ENCODE results near the gene ITGB3.

The ITGB3 gene

DNA sequence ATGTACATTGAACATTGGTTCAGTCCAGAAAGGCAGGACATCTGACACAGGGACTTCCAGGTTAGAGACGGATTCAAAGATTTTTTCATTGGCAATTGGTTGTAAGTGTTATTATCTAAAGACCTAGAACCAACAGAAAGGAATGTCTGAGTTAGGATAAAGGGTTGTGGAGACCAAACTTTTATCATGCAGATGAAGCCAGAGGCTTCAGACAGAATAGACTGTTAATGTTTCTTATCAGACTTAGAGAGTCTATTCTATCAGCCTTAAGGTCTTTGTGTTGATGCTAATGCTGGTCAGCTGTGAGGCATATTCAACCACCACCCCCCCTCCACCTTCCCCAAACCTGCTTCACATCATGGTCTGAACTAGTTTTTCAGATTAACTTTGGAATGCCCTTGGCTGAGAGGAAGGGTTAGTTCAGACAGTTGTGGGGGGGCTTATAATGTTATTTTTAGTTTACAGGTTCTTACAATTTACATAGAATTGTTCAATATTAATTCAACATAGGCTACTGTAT lies 2.1 kb upstream of the ITGB3 start:
- no peak overlapping the region for H3K4me3 ChIP-seq (ENCODE audit: control insufficient read depth, low read depth, low read length)
- no peak for DNase-seq (ENCODE audit: low read depth)
- TF ChIP-seq, protein P1, sequence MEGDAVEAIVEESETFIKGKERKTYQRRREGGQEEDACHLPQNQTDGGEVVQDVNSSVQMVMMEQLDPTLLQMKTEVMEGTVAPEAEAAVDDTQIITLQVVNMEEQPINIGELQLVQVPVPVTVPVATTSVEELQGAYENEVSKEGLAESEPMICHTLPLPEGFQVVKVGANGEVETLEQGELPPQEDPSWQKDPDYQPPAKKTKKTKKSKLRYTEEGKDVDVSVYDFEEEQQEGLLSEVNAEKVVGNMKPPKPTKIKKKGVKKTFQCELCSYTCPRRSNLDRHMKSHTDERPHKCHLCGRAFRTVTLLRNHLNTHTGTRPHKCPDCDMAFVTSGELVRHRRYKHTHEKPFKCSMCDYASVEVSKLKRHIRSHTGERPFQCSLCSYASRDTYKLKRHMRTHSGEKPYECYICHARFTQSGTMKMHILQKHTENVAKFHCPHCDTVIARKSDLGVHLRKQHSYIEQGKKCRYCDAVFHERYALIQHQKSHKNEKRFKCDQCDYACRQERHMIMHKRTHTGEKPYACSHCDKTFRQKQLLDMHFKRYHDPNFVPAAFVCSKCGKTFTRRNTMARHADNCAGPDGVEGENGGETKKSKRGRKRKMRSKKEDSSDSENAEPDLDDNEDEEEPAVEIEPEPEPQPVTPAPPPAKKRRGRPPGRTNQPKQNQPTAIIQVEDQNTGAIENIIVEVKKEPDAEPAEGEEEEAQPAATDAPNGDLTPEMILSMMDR (conservative IDR thresholded peaks at IDR 0.05; ENCODE audit: control insufficient read depth, insufficient read depth, low read depth, low read length), result no peak

DNA sequence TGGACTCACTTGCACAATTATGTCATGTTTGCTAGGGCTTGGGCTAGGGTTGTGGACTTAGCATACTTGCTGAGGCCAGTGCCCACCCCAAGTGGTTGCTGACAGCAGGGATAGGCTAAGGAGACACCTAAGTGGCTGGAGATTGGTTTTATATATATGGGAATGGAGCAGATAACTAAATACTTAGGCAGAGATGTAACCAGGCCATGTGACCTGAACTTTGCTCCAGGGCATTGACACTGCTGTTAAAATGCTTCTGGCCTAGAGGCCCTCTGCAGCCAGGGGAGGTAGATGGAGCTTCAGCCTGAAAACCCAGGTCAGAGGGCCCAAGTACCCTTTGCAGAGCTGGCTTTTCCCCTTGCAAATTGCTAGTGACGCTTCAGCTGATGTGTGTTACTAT lies 1.4 kb upstream of the ITGB3 start:
- TF ChIP-seq, protein P1 (conservative IDR thresholded peaks at IDR 0.05; ENCODE audit: control insufficient read depth, insufficient read depth, low read depth, low read length), result no peak
- no peak overlapping the region for H3K4me3 ChIP-seq (ENCODE audit: control insufficient read depth, low read depth, low read length)
- no peak for DNase-seq (ENCODE audit: low read depth)

DNA sequence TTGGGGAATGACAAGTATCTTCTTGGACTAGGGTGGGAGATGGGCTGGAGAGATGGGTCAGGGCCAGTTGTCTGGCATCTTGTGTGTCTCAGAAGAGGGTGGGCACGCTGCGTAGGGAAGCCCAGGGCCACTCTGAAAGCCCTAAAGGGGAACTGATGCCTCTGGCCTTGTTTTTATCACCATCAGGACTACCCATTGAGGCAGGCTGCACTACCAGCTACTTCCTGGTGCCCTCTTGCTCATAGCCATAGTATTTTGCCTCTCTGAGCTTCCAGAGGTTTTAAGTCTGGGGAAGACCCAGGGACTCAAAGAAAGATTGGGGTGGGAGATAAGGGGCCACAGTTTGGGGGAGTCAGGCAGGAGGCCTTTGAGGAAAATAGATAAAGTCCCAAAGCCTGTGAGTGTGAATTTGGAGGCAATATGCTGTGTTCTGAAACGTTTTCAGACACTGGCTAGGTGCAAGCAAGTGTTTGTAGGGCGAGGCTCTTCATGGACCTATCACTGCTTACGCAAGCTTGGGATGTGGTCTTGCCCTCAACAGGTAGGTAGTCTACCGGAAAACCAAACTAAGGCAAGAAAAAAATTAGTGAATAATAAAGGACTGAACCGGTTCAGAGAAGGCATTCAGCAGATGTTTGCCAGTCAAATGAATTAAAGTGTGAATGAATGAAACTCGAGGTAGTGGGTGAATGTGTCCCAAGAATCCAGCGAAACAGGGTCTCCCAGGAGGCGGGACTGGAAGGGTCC lies 688 bp upstream of the ITGB3 start:
- TF ChIP-seq, protein P1 (conservative IDR thresholded peaks at IDR 0.05; ENCODE audit: control insufficient read depth, insufficient read depth, low read depth, low read length), result no peak
- H3K4me3 ChIP-seq (ENCODE audit: control insufficient read depth, low read depth, low read length), result peak overlapping the region; percentile 53
- no peak for DNase-seq (ENCODE audit: low read depth)

DNA sequence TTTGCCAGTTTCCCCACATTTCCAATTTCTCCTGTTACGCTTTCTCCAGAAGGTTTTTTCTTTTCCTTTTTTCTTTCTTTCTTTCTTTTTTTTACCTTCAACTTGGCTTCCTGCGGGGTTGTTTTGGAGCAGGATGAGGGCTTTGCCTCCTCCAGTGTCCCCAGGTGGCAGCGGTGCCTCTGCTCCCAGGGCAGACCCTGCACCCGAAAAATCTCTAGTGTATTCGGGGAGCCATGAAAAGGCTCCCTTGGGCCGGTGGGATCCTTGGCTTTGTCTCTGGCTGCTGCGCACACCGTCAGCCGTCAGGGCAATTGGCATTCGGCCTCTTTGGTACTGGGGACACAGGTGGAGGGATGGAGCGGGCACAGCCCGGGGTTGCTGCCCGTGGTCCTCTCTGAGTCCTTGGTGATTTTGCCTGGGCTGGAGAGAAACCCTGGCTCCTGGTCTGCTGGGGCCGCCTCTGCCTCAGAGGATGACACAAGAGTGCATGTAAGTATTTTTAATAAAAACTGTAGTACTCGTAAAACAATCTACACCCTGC lies 846 bp downstream of the ITGB3 start:
- TF ChIP-seq, protein P1 (conservative IDR thresholded peaks at IDR 0.05; ENCODE audit: control insufficient read depth, insufficient read depth, low read depth, low read length), result no peak
- no peak for DNase-seq (ENCODE audit: low read depth)
- H3K4me3 ChIP-seq (ENCODE audit: control insufficient read depth, low read depth, low read length), result peak overlapping the region; percentile 53

DNA sequence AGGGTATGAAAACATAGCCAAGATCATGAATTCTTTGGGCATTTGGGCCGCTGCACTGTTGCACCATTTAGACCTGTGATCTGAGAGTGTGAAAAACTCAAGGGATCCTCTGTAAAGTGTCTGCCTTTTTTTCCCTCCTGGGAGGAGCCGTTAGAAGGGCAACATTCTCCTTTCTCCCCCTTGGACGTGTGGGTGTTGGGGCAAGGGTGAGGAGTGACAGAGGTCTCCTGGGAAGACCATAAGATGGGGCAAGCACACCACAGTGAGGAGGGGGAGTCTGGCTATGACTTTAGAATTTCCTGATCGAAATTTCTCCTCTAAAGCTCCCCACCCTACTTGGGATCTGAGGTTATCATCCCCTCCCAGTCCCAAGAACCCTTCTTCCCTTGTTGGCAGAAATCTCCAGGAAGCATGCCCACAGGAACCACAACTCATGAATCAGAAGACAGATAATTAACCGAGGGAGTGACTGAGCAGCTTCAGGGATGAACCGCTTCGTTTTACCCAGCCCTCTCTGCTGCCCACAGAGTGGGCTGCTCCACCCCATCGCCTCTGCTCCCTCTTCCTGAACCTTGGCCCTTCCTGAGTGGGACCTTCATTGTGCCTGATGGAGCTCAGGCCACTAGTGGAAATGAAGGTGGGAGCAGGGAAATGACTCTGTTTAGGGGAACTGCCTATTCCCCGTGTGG lies 4.2 kb downstream of the ITGB3 start:
- peak overlapping the region; percentile 9 for H3K4me3 ChIP-seq (ENCODE audit: control insufficient read depth, low read depth, low read length)
- TF ChIP-seq, protein P1 (conservative IDR thresholded peaks at IDR 0.05; ENCODE audit: control insufficient read depth, insufficient read depth, low read depth, low read length), result no peak
- peak; percentile 90 for DNase-seq (ENCODE audit: low read depth)

DNA sequence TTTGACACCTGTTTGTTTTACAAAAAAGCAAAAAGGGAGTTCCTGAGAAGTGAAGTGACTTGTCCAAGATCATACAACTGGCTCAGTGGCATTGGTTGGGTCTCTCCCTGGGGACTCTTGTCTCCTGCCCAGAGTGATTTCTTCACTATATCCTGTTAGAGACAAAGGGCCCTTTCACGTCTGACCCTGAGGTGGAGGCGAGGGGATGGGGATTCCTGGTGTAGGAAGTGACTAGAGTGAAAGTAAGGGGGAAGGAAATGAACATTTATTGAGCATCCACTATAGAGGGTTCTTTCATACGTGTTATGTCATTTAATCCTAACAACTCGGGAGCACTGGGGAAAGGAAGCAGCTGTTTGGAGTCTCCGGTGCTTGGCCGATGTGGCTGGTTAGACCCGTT lies 9.0 kb downstream of the ITGB3 start:
- DNase-seq (ENCODE audit: low read depth), result no peak
- no peak overlapping the region for H3K4me3 ChIP-seq (ENCODE audit: control insufficient read depth, low read depth, low read length)
- TF ChIP-seq, protein P1 (conservative IDR thresholded peaks at IDR 0.05; ENCODE audit: control insufficient read depth, insufficient read depth, low read depth, low read length), result no peak

Data from fibroblast of mammary gland (primary cell).